Gastrocnemius medialis (tissue), 4 donors: ENCODE results near the gene IGFN1. TPM values are rescaled to one million over a fixed set of nuclear protein-coding genes. Genes with fewer than 3 reads are reported as not detected.

Experiments
- ATAC-seq, 2 donors: fragments of 150-250 bp; one replicate each; pipeline ENCODE4 v1.9.1; 2016
- DNase-seq, 2 donors: peaks; one replicate each; pipeline ENCODE4 v3.0.0-alpha.2; 2019
- H3K27ac ChIP-seq, 4 donors: fragments of 200-600 bp; sonication (generic); 1 replicate in 1 of 4; 2 replicates in 3 of 4; pipeline ENCODE4 v1.5.1; 2016 to 2018; ENCODE audit warnings: mild to moderate bottlenecking in 2 of 4, moderate library complexity in 1 of 4
- H3K27me3 ChIP-seq, 3 donors: fragments of 200-600 bp; sonication (generic) in 2 of 3; 1 replicate in 1 of 3; 2 replicates in 2 of 3; pipeline versions ENCODE4 v1.5.1 to v1.6.0; 2016 to 2019; ENCODE audit warnings: mild to moderate bottlenecking in 1 of 3, moderate library complexity in 1 of 3
- H3K36me3 ChIP-seq, 2 donors: fragments of 200-600 bp; sonication (generic) in 1 of 2; one replicate each; pipeline ENCODE4 v1.5.1; 2017 to 2018
- H3K4me1 ChIP-seq, 2 donors: fragments of 200-600 bp; sonication (generic) in 1 of 2; one replicate each; pipeline ENCODE4 v1.5.1; 2016 to 2017; ENCODE audit warnings: mild to moderate bottlenecking in 2 of 2
- H3K4me3 ChIP-seq, 4 donors: fragments of 200-600 bp; sonication (generic) in 3 of 4; 1 replicate in 1 of 4; 2 replicates in 3 of 4; pipeline ENCODE4 v1.5.1; 2016 to 2019; ENCODE audit warnings: mild to moderate bottlenecking in 2 of 4
- H3K9me3 ChIP-seq, 3 donors: fragments of 200-600 bp; sonication (generic) in 2 of 3; 1 replicate in 1 of 3; 2 replicates in 2 of 3; pipeline ENCODE4 v1.5.1; 2016 to 2019
- POLR2A ChIP-seq, 2 donors: fragments of 450-650 bp; IDR thresholded peaks; one replicate each; pipeline ENCODE4 v1.6.1; 2017; ENCODE audit warnings: antibody characterized with exemption in 2 of 2, mild to moderate bottlenecking in 2 of 2, moderate library complexity in 2 of 2
- in situ Hi-C, 4 donors: fragments of 200-750 bp; cut with MboI; loops; one replicate each; pipeline versions ENCODE4 v1.15.0 to v1.8.0; 2017; ENCODE audit warnings: low sequenced_read_pairs in 4 of 4
- intact Hi-C: fragments of 100-400 bp; cut with DNase I; formaldehyde crosslinking; loops from one replicate; pipeline ENCODE4 v1.15.1; 2023; ENCODE audit warnings: low total_unique reads
- total RNA-seq, 4 donors: library from RNA; depleted of rRNA; stranded (reverse); fragments of >200 nt; gene quantifications; one replicate each; pipeline versions ENCODE4 v1.1.0 to v1.2.3, GENCODE V29; 2016
- TF ChIP-seq, protein P1 (sequence below), 5 experiments: fragments of 450-650 bp in 3 of 5; fragments of 200-600 bp in 2 of 5; sonication (generic) in 2 of 5; IDR thresholded peaks in 4 of 5; conservative IDR thresholded peaks in 1 of 5; 1 replicate in 4 of 5; 2 replicates in 1 of 5; pipeline ENCODE4 v1.5.1; 2016 to 2019; ENCODE audit warnings: antibody characterized with exemption in 5 of 5, mild to moderate bottlenecking in 3 of 5, moderate library complexity in 3 of 5

IGFN1 gene
- total RNA-seq, 4 donors from 2014 or later: 11.2 to 113 (median 27.7) TPM

DNA sequence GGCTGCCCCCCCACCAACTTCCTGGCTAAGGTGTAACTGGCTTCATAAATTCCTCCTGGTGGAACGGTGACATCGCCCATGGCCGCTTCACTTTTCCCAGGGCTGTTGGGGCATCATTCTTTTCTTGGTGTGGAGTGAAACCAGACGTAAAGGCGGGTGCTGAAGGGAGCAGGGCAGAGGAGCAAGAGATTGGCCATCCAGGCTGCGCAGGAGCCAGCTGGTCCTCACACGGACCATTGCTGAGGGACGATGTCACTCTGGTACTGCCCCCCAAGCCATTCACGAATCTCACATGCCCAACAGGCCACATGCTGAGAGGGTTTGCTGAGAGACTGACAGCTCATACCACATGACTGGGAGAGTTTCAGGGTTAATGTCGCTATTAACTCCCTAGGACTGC lies 82.2 kb downstream of the IGFN1 start:
- DNase-seq (no peak), ATAC-seq (no peak)
- Histone ChIP-seq H3K9me3 (no peaks in the 10 kb centered on the region), H3K27ac (no peak overlapping the region), H3K27me3 (peaks cover 0 to 13% (median 0%) of the 10 kb centered on the region in 3 donors), H3K4me1 (no peaks in the 10 kb centered on the region), H3K4me3 (no peak overlapping the region), H3K36me3 (no peaks in the 10 kb centered on the region)
- intact Hi-C loops: no loop called here
- in situ Hi-C loops: loop anchor here in 1 of 4 donors (25.0 kb wide), 1 partner anchor 90 kb away; no protein-coding TSS in a partner anchor
- no peak for TF ChIP-seq POLR2A (IDR thresholded peaks at IDR 0.05)

DNA sequence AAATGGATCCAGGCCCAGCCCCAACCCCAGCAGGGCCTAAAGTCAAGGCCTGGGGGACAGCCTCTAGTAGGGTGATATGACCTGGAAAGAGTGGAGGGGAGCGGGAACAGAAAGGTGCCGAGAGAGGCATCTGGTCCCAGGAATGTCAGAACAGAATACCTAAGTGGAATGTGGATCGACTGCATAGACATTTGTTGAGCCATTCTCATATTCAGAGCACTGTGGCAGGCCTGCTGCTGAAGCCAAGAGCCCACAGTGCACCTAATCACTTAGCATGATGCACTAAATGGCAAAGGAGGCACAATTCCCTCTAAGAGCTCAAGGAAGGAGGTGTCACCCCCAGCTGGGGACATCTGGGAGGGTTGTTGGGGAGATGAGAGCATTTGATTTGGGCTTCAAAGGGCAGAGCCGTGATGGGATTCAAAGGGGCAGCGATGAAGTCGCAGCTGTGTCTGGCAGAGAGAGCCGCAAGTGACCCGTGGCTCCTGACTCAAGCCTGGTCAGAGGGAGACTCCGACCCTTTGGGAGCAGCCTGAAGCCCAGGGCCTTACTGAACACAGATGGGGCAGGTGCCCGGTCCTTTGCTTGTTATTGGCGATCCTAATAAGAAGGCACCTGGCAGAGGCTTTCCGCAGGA lies 84.1 kb downstream of the IGFN1 start:
- no peak for TF ChIP-seq POLR2A (IDR thresholded peaks at IDR 0.05)
- TF ChIP-seq, protein P1, sequence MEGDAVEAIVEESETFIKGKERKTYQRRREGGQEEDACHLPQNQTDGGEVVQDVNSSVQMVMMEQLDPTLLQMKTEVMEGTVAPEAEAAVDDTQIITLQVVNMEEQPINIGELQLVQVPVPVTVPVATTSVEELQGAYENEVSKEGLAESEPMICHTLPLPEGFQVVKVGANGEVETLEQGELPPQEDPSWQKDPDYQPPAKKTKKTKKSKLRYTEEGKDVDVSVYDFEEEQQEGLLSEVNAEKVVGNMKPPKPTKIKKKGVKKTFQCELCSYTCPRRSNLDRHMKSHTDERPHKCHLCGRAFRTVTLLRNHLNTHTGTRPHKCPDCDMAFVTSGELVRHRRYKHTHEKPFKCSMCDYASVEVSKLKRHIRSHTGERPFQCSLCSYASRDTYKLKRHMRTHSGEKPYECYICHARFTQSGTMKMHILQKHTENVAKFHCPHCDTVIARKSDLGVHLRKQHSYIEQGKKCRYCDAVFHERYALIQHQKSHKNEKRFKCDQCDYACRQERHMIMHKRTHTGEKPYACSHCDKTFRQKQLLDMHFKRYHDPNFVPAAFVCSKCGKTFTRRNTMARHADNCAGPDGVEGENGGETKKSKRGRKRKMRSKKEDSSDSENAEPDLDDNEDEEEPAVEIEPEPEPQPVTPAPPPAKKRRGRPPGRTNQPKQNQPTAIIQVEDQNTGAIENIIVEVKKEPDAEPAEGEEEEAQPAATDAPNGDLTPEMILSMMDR (IDR thresholded peaks at IDR 0.05 in 4 of 5, conservative IDR thresholded peaks at IDR 0.05 in 1 of 5): no peak
- in situ Hi-C loops (loop anchor here in 1 of 4 donors (25.0 kb wide), 1 partner anchor 88 kb away; no protein-coding TSS in a partner anchor), intact Hi-C loops (no loop called here)
- no peaks in the 10 kb centered on the region for H3K36me3 ChIP-seq
- H3K27ac ChIP-seq: no peak overlapping the region
- DNase-seq (no peak), ATAC-seq (peak in 1 of 2 donors; percentile 18)
- H3K4me1 ChIP-seq: no peaks in the 10 kb centered on the region
- no peak overlapping the region for H3K4me3 ChIP-seq
- H3K9me3 ChIP-seq: no peaks in the 10 kb centered on the region
- peaks cover 0 to 12% (median 0%) of the 10 kb centered on the region in 3 donors for H3K27me3 ChIP-seq

DNA sequence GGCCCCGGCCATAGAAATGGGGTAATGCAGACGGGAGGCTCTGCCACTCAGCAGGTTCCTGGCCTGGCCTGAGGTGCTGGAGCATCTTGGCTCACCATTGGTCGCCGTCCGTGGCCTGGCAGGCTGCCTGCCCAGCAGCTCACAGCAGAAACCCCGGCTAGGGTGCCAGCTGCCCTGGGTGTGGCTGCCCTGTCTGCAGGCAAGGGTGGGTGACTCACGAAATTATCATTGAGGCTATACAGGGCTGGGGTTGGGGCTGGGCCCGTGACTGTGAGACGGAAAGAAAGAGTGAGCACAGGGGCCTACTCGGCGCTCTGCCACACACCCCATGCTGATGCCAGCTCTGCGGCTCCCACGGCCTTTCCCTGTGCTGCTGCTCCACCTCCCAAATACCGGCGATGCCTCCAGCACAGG lies 84.6 kb downstream of the IGFN1 start:
- Histone ChIP-seq H3K27ac (no peak overlapping the region), H3K4me3 (no peak overlapping the region), H3K27me3 (peaks cover 0 to 12% (median 0%) of the 10 kb centered on the region in 3 donors), H3K9me3 (no peaks in the 10 kb centered on the region), H3K36me3 (no peaks in the 10 kb centered on the region), H3K4me1 (no peaks in the 10 kb centered on the region)
- in situ Hi-C loops: no loop called here
- peak; percentile 67 to 76 for ATAC-seq
- peak; percentile 32 to 77 for DNase-seq
- intact Hi-C loops: no loop called here
- TF ChIP-seq POLR2A (IDR thresholded peaks at IDR 0.05): no peak
- TF ChIP-seq, protein P1 (IDR thresholded peaks at IDR 0.05 in 4 of 5, conservative IDR thresholded peaks at IDR 0.05 in 1 of 5): no peak

DNA sequence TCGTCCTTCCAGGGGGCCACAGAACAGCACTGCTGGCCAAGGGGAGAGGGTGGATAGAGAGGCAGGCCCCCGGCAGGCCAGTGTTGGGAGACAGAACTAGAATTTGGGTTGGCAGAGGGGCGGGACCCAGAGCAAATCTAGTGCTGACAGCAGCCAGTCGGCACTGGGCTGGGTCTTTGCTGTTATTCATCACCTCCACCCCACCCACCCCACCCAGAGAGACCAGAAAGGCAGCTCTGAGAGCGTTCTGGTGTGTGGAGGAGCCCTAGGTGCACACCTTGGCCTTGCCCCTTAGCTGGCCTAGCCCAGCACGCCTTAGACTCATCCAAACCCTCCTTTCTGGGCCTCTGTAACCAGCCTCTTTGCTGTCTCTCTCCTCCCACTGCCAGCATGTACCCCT lies 86.3 kb downstream of the IGFN1 start:
- Histone ChIP-seq H3K4me3 (no peak overlapping the region), H3K27ac (no peak overlapping the region), H3K36me3 (no peaks in the 10 kb centered on the region), H3K27me3 (peaks cover 0 to 12% (median 2%) of the 10 kb centered on the region in 3 donors), H3K4me1 (no peaks in the 10 kb centered on the region), H3K9me3 (no peaks in the 10 kb centered on the region)
- ATAC-seq: no peak
- intact Hi-C loops: no loop called here
- DNase-seq: no peak
- in situ Hi-C loops: no loop called here
- TF ChIP-seq, protein P1 (IDR thresholded peaks at IDR 0.05 in 4 of 5, conservative IDR thresholded peaks at IDR 0.05 in 1 of 5): no peak

DNA sequence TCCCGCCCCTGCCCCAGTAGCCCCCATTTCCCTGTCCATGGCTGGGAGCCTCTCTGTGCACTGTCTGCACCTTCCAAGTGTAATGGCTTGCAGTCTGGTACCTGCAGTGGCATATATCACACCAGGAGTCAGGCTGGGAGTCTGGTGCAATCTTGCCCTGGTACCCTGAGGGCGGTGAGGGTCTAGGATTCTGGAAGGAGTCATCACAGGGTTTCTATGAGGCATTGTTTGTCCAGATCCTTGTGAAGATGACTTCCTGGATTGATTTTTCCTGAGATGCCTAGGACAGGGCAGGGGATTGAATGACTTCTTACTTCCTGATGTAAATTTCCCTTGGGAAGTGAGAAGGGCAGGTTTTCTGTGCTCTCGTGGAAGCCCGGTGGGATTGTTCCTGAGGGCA lies 86.8 kb downstream of the IGFN1 start:
- in situ Hi-C loops: no loop called here
- ATAC-seq (no peak), DNase-seq (no peak)
- no peaks in the 10 kb centered on the region for H3K4me1 ChIP-seq
- H3K9me3 ChIP-seq: no peaks in the 10 kb centered on the region
- H3K36me3 ChIP-seq: no peaks in the 10 kb centered on the region
- peaks cover 2 to 13% (median 8%) of the 10 kb centered on the region in 3 donors for H3K27me3 ChIP-seq
- no peak overlapping the region for H3K27ac ChIP-seq
- no peak overlapping the region for H3K4me3 ChIP-seq
- TF ChIP-seq, protein P1 (IDR thresholded peaks at IDR 0.05 in 4 of 5, conservative IDR thresholded peaks at IDR 0.05 in 1 of 5): no peak
- TF ChIP-seq POLR2A (IDR thresholded peaks at IDR 0.05): no peak
- intact Hi-C loops: no loop called here

Other genes with a start within 250 kb of the IGFN1 start
- gene KIF21B, start 167.1 kb upstream of the IGFN1 start, total RNA-seq: under 1 TPM; 0.23 to 0.49 (median 0.36) TPM
- gene CACNA1S, start 78.4 kb upstream of the IGFN1 start, total RNA-seq: 10 to 100 TPM; 74.3 to 93.5 (median 81.2) TPM
- gene ASCL5, start 63.6 kb upstream of the IGFN1 start, total RNA-seq: not detected
- 10 to 100 TPM; 11.9 to 38.8 (median 13.0) TPM for gene TMEM9, start 36.4 kb upstream of the IGFN1 start, total RNA-seq
- gene PKP1, start 92.7 kb downstream of the IGFN1 start, total RNA-seq: 1 to 10 TPM in 3 of 4 donors, under 1 TPM in 1; 0.71 to 4.5 (median 1.2) TPM
- 10 to 100 TPM in 1 of 4 donors, 1 to 10 TPM in 1, under 1 TPM in 1, not detected in 1; 0.39 to 14.8 (median 6.7) TPM for gene TNNT2, start 186.9 kb downstream of the IGFN1 start, total RNA-seq
- gene LAD1, start 208.5 kb downstream of the IGFN1 start, total RNA-seq: 1 to 10 TPM in 2 of 4 donors, under 1 TPM in 2; 0.25 to 6.2 (median 0.92) TPM
- gene TNNI1, start 230.9 kb downstream of the IGFN1 start, total RNA-seq: 1,000 to 10,000 TPM in 2 of 4 donors, 100 to 1,000 TPM in 2; 304 to 3,604 (median 1,823) TPM